Endothelial cell of umbilical vein (primary cell): ENCODE results near the gene STK17B. TPM values are rescaled to one million over a fixed set of nuclear protein-coding genes. Genes with fewer than 3 reads are reported as not detected.

ENCODE experiments used
- BruUV-seq: library from RNA; stranded (reverse); fragments of 400-500 nt; replicated peaks from 2 replicates; lab custom pipeline; 2021; lab: Mats Ljungman, UMichigan
- CTCF ChIA-PET: fragments of 300-600, 350-600 bp; sonication (Branson Sonifier 250); formaldehyde crosslinking; loops from one replicate; lab custom pipeline; 2021; ENCODE audit warnings: antibody characterized with exemption, inconsistent platforms; lab: Charles Lee
- POLR2A ChIA-PET: fragments of 300-600, 350-600 bp; sonication (Branson Sonifier 250); formaldehyde crosslinking; loops from one replicate; lab custom pipeline; 2021; ENCODE audit warnings: antibody characterized with exemption, inconsistent platforms; lab: Charles Lee
- DNase-seq: peaks from one replicate; pipeline ENCODE4 v3.0.0-alpha.2; 2011; ENCODE audit warnings: low read depth, low spot score
- FAIRE-seq: peaks from 2 replicates; lab custom pipeline; 2011; peaks lifted over from hg19 to GRCh38; lab: Jason Lieb, UNC
- H2AFZ ChIP-seq: 2 replicates; pipeline ENCODE4 v1.6.0; 2012; ENCODE audit warnings: low read depth, low read length, control low read depth, inconsistent platforms
- H3K27ac ChIP-seq: 2 replicates; pipeline ENCODE4 v1.5.1; 2011; ENCODE audit warnings: low read depth, mild to moderate bottlenecking, control low read depth, low read length, moderate library complexity; ENCODE audit not compliant: insufficient read depth
- H3K27me3 ChIP-seq, 2 experiments: 2 replicates each; pipeline versions ENCODE4 v1.6.0 to v1.6.1; 2011; ENCODE audit warnings: low read length in 2 of 2, mixed read lengths in 1 of 2; ENCODE audit not compliant: control insufficient read depth in 2 of 2, insufficient read depth in 2 of 2
- H3K36me3 ChIP-seq, 2 experiments: 2 replicates in 1 of 2; 3 replicates in 1 of 2; pipeline ENCODE4 v1.5.1; 2011; ENCODE audit warnings: low read length in 2 of 2, mild to moderate bottlenecking in 1 of 2, moderate library complexity in 1 of 2; ENCODE audit not compliant: control insufficient read depth in 2 of 2, insufficient read depth in 2 of 2; ENCODE audit errors: extremely low read depth in 1 of 2
- H3K4me1 ChIP-seq: 3 replicates; pipeline ENCODE4 v1.5.1; 2011; ENCODE audit warnings: mild to moderate bottlenecking, low read length; ENCODE audit not compliant: control insufficient read depth, insufficient read depth; ENCODE audit errors: extremely low read depth
- H3K4me2 ChIP-seq: 2 replicates; pipeline ENCODE4 v1.6.1; 2011; ENCODE audit warnings: low read length, control low read depth, mixed read lengths; ENCODE audit not compliant: insufficient read depth
- H3K4me3 ChIP-seq, 3 experiments: fragments of 200-600 bp in 1 of 3; sonication (generic), shearing (Covaris generic) in 1 of 3; replicated peaks in 1 of 3; 2 replicates each; pipeline ENCODE4 v1.5.1; 2011 to 2016; ENCODE audit warnings: control low read depth in 3 of 3, low read length in 3 of 3, mild to moderate bottlenecking in 2 of 3, inconsistent platforms in 1 of 3, low read depth in 1 of 3, moderate library complexity in 1 of 3; ENCODE audit not compliant: insufficient read depth in 1 of 3
- H3K79me2 ChIP-seq: 2 replicates; pipeline ENCODE4 v1.6.0; 2012; ENCODE audit warnings: low read length, inconsistent platforms; ENCODE audit not compliant: control insufficient read depth, insufficient read depth
- H3K9ac ChIP-seq: replicated peaks from 2 replicates; pipeline ENCODE3; 2011; ENCODE audit warnings: low read length, control low read depth; ENCODE audit not compliant: insufficient read depth; ENCODE audit errors: extremely low read depth
- H3K9me1 ChIP-seq: replicated peaks from 3 replicates; pipeline ENCODE4 v1.6.0; 2011; ENCODE audit warnings: mild to moderate bottlenecking, low read length; ENCODE audit not compliant: control insufficient read depth, insufficient read depth; ENCODE audit errors: extremely low read depth
- H3K9me3 ChIP-seq: replicated peaks from 2 replicates; pipeline ENCODE4 v1.5.1; 2012; ENCODE audit warnings: low read length, inconsistent platforms; ENCODE audit not compliant: control insufficient read depth, insufficient read depth
- H4K20me1 ChIP-seq: replicated peaks from 2 replicates; pipeline ENCODE3; 2011; ENCODE audit warnings: mild to moderate bottlenecking, low read length; ENCODE audit not compliant: control insufficient read depth, insufficient read depth; ENCODE audit errors: extremely low read depth
- CTCF ChIP-seq, 2 donors: IDR thresholded peaks; 1 replicate in 1 of 2; 2 replicates in 1 of 2; pipeline ENCODE4 v1.5.1; 2011; ENCODE audit warnings: low read length in 2 of 2, mild to moderate bottlenecking in 2 of 2, moderate library complexity in 2 of 2, control low read depth in 1 of 2, inconsistent platforms in 1 of 2, low read depth in 1 of 2; ENCODE audit not compliant: insufficient read depth in 1 of 2; ENCODE audit errors: extremely low read depth in 1 of 2
- EZH2 ChIP-seq: IDR thresholded peaks from 2 replicates; pipeline ENCODE4 v1.6.1; 2012; ENCODE audit warnings: borderline replicate concordance, low read depth, mild to moderate bottlenecking, moderate library complexity, low read length, inconsistent platforms; ENCODE audit not compliant: severe bottlenecking
- FOS ChIP-seq: IDR thresholded peaks from 2 replicates; pipeline ENCODE4 v1.6.1; 2011; ENCODE audit warnings: mild to moderate bottlenecking, low read length, moderate library complexity, borderline replicate concordance; ENCODE audit not compliant: insufficient read depth
- GATA2 ChIP-seq: IDR thresholded peaks from 2 replicates; pipeline ENCODE4 v1.7.0; 2011; ENCODE audit warnings: low read depth, mild to moderate bottlenecking, moderate library complexity, mixed read lengths, low read length; ENCODE audit not compliant: insufficient read length, insufficient read depth
- JUN ChIP-seq: IDR thresholded peaks from 2 replicates; pipeline ENCODE4 v1.6.1; 2011; ENCODE audit warnings: borderline replicate concordance, low read depth; ENCODE audit not compliant: insufficient read length, insufficient read depth
- MAX ChIP-seq: IDR thresholded peaks from 2 replicates; pipeline ENCODE4 v1.6.1; 2011; ENCODE audit not compliant: insufficient read depth, insufficient read length
- MYC ChIP-seq: IDR thresholded peaks from one replicate; pipeline ENCODE4 v1.6.1; 2011; ENCODE audit warnings: mild to moderate bottlenecking, low read depth, low read length
- POLR2A ChIP-seq: IDR thresholded peaks from 2 replicates; pipeline ENCODE4 v1.6.1; 2012; ENCODE audit warnings: low read depth, mild to moderate bottlenecking, control low read depth, low read length
- POLR2AphosphoS5 ChIP-seq: IDR thresholded peaks from 2 replicates; pipeline ENCODE4 v1.6.1; 2012; ENCODE audit warnings: low read depth, mild to moderate bottlenecking, control low read depth, low read length, moderate library complexity; ENCODE audit not compliant: insufficient read depth
- dilution Hi-C: fragments of 300-500 bp; cut with MboI; formaldehyde crosslinking; loops from one replicate; pipeline ENCODE4 v1.15.0; 2019; ENCODE audit warnings: low sequenced_read_pairs; ENCODE audit not compliant: extremely low pct_ligation_motif_present
- intact Hi-C: fragments of 100-400 bp; cut with micrococcal nuclease; formaldehyde crosslinking; loops from one replicate; pipeline ENCODE4 v1.10.0; 2022
- polyA plus RNA-seq, 4 experiments: library from polyadenylated mRNA; depleted of rRNA in 3 of 4; stranded (reverse) in 3 of 4; unstranded in 1 of 4; fragments of >200 nt; gene quantifications; 2 replicates each; pipeline versions ENCODE4 v1.2.1 to v1.2.3, GENCODE V29; 2011 to 2012; ENCODE audit warnings: missing spikeins in 1 of 4
- total RNA-seq: library from RNA; stranded (reverse); gene quantifications from 2 replicates; pipeline ENCODE4 v1.2.3, GENCODE V29; 2021

Gene STK17B
- total and polyA plus RNA-seq, 2 donors (not counting 3 experiments of a cell fraction or from before 2014, with no cell fraction given) = 2.5 to 16.6 TPM

GRCh38 chr2:196125596-196125995 lies 45.8 kb downstream of the STK17B start:
- Histone ChIP-seq H3K36me3 (no peaks in the 10 kb centered on the region), H4K20me1 (no peaks in the 10 kb centered on the region), H3K4me3 (no peak overlapping the region), H3K9me1 (no peaks in the 10 kb centered on the region), H3K27me3 (no peaks in the 10 kb centered on the region), H3K27ac (no peak overlapping the region), H3K79me2 (no peaks in the 10 kb centered on the region), H3K4me1 (no peaks in the 10 kb centered on the region), H3K9ac (no peak overlapping the region), H3K9me3 (peaks cover 3% of the 10 kb centered on the region), H3K4me2 (no peak overlapping the region), H2AFZ (no peak overlapping the region)
- TF ChIP-seq MYC = no peak
- no peak for TF ChIP-seq FOS
- TF ChIP-seq POLR2AphosphoS5 = no peak
- TF ChIP-seq GATA2 = no peak
- TF ChIP-seq CTCF (IDR thresholded peaks at IDR 0.05; ENCODE audit: extremely low read depth in 1 of 2, insufficient read depth in 1 of 2, low read depth in 1 of 2, low read length in 2 of 2) = no peak
- TF ChIP-seq EZH2 = no peak
- TF ChIP-seq JUN = no peak
- no peak for TF ChIP-seq MAX
- no peak for TF ChIP-seq POLR2A
- ChIA-PET POLR2A (no interaction called here), CTCF (no interaction called here)
- DNase-seq (no peak), FAIRE-seq (no peak)
- dilution Hi-C loops = no loop called here
- intact Hi-C loops = no loop called here
- BruUV-seq = no TSS peak
